WTC11 (cell line): Measurements from ENCODE around the gene CNTNAP5.

Experiments
- ELF4 ChIP-seq: sonication (generic); formaldehyde crosslinking; IDR thresholded peaks from 2 replicates; pipeline ENCODE4 v1.8.1; 2022; ENCODE audit warnings: low read depth, mild to moderate bottlenecking, moderate library complexity, missing genetic modification reagents
- ESRRA ChIP-seq: sonication (generic); formaldehyde crosslinking; IDR thresholded peaks from 2 replicates; pipeline ENCODE4 v1.8.1; 2022; ENCODE audit warnings: mild to moderate bottlenecking, missing genetic modification reagents, borderline replicate concordance
- FOXJ3 ChIP-seq: sonication (generic); formaldehyde crosslinking; IDR thresholded peaks from 2 replicates; pipeline ENCODE4 v1.9.0; 2021; ENCODE audit warnings: missing genetic modification reagents, mild to moderate bottlenecking, borderline replicate concordance
- IRF2 ChIP-seq: sonication (generic); formaldehyde crosslinking; IDR thresholded peaks from 2 replicates; pipeline ENCODE4 v1.8.0; 2022; ENCODE audit warnings: low read depth, missing genetic modification reagents, borderline replicate concordance
- JUN ChIP-seq: sonication (generic); formaldehyde crosslinking; IDR thresholded peaks from 2 replicates; pipeline ENCODE4 v1.8.0; 2023; ENCODE audit warnings: mild to moderate bottlenecking, missing genetic modification reagents
- KAT7 ChIP-seq: sonication (generic); formaldehyde crosslinking; IDR thresholded peaks from 2 replicates; pipeline ENCODE4 v1.8.1; 2023; ENCODE audit warnings: missing genetic modification reagents, mild to moderate bottlenecking, borderline replicate concordance
- NFYB ChIP-seq: sonication (generic); formaldehyde crosslinking; conservative IDR thresholded peaks from 2 replicates; pipeline ENCODE4 v1.8.0; 2022; ENCODE audit warnings: low read depth, missing genetic modification reagents
- NR3C1 ChIP-seq: sonication (generic); formaldehyde crosslinking; conservative IDR thresholded peaks from 2 replicates; pipeline ENCODE4 v1.8.1; 2023; ENCODE audit warnings: low read depth, mild to moderate bottlenecking, missing genetic modification reagents
- TEAD1 ChIP-seq: sonication (generic); formaldehyde crosslinking; IDR thresholded peaks from 2 replicates; pipeline ENCODE4 v1.8.0; 2022; ENCODE audit warnings: mild to moderate bottlenecking, missing genetic modification reagents
- ZNF232 ChIP-seq: sonication (generic); formaldehyde crosslinking; IDR thresholded peaks from 2 replicates; pipeline ENCODE4 v1.8.0; 2022; ENCODE audit warnings: mild to moderate bottlenecking, missing genetic modification reagents
- TF ChIP-seq, protein P1 (sequence below): fragments of 200-600 bp; IDR thresholded peaks from 2 replicates; pipeline ENCODE4 v1.8.0; 2022; ENCODE audit warnings: antibody characterized with exemption
- TF ChIP-seq, protein P2 (sequence below): sonication (generic); formaldehyde crosslinking; conservative IDR thresholded peaks from 2 replicates; pipeline ENCODE4 v1.8.1; 2022; ENCODE audit warnings: mild to moderate bottlenecking, missing genetic modification reagents
- TF ChIP-seq, protein P3 (sequence below): sonication (generic); formaldehyde crosslinking; IDR thresholded peaks from 2 replicates; pipeline ENCODE4 v1.8.0; 2023; ENCODE audit warnings: mild to moderate bottlenecking, missing genetic modification reagents

DNA sequence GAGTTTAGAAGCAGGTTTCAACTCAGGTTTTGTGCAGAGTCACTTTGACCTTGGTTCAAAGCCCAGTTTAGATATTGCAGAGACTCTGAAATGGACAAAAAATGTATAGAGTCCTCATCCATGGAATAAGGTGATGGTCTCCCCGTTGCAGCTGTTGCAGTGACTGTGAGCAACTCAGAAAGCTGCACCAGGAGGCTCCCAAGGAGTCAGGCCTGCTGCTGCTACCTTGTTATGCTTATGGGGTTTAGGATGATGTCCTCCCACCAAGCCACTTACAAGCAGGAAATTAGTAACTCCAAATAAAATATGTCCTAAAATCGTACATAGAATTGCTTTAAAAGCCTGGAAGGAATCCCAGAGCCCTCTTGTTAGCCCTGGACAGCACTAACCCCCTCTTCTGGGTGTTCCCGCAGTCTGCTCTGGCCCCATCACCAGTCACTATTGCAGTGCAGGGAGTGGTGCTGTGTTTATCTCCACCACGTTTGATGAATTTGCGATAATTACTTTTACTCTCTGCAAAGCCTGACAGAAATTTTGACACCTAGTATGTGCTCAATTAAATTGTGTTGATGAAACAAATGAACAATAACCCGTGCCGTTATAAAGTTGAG is 189.0 kb downstream of the CNTNAP5 start:
- TF ChIP-seq, protein P1, sequence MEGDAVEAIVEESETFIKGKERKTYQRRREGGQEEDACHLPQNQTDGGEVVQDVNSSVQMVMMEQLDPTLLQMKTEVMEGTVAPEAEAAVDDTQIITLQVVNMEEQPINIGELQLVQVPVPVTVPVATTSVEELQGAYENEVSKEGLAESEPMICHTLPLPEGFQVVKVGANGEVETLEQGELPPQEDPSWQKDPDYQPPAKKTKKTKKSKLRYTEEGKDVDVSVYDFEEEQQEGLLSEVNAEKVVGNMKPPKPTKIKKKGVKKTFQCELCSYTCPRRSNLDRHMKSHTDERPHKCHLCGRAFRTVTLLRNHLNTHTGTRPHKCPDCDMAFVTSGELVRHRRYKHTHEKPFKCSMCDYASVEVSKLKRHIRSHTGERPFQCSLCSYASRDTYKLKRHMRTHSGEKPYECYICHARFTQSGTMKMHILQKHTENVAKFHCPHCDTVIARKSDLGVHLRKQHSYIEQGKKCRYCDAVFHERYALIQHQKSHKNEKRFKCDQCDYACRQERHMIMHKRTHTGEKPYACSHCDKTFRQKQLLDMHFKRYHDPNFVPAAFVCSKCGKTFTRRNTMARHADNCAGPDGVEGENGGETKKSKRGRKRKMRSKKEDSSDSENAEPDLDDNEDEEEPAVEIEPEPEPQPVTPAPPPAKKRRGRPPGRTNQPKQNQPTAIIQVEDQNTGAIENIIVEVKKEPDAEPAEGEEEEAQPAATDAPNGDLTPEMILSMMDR = no peak
- TF ChIP-seq IRF2 (no peak), KAT7 (CRISPR knock-in tag) (no peak), NFYB (CRISPR knock-in tag) (no peak), ESRRA (CRISPR knock-in tag) (no peak), ELF4 (CRISPR knock-in tag) (no peak), TEAD1 (CRISPR knock-in tag) (no peak), JUN (CRISPR knock-in tag) (no peak), FOXJ3 (CRISPR knock-in tag) (no peak), ZNF232 (no peak), NR3C1 (CRISPR knock-in tag) (no peak)
- TF ChIP-seq, protein P2, sequence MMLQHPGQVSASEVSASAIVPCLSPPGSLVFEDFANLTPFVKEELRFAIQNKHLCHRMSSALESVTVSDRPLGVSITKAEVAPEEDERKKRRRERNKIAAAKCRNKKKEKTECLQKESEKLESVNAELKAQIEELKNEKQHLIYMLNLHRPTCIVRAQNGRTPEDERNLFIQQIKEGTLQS (CRISPR knock-in tag) = no peak
- TF ChIP-seq, protein P3, sequence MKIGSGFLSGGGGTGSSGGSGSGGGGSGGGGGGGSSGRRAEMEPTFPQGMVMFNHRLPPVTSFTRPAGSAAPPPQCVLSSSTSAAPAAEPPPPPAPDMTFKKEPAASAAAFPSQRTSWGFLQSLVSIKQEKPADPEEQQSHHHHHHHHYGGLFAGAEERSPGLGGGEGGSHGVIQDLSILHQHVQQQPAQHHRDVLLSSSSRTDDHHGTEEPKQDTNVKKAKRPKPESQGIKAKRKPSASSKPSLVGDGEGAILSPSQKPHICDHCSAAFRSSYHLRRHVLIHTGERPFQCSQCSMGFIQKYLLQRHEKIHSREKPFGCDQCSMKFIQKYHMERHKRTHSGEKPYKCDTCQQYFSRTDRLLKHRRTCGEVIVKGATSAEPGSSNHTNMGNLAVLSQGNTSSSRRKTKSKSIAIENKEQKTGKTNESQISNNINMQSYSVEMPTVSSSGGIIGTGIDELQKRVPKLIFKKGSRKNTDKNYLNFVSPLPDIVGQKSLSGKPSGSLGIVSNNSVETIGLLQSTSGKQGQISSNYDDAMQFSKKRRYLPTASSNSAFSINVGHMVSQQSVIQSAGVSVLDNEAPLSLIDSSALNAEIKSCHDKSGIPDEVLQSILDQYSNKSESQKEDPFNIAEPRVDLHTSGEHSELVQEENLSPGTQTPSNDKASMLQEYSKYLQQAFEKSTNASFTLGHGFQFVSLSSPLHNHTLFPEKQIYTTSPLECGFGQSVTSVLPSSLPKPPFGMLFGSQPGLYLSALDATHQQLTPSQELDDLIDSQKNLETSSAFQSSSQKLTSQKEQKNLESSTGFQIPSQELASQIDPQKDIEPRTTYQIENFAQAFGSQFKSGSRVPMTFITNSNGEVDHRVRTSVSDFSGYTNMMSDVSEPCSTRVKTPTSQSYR (CRISPR knock-in tag) = no peak
